ENCODE measurements around the gene EIF4EBP2. TPM values are rescaled to one million over a fixed set of nuclear protein-coding genes. Genes with fewer than 3 reads are reported as not detected.

EIF4EBP2 gene
- total RNA-seq, 1 donor from 2014 or later: 39.7 TPM

- peak overlapping the region; percentile 17 to 30 (median 22) for H3K4me3 ChIP-seq (ENCODE audit: low read length in 3 of 3)
- H3K36me3 ChIP-seq (ENCODE audit: control insufficient read depth in 3 of 3, insufficient read depth in 3 of 3, low read length in 3 of 3): peaks cover 0 to 2% (median 2%) of the 10 kb centered on the region in 3 donors
- no peaks in the 10 kb centered on the region for H3K27me3 ChIP-seq (ENCODE audit: control insufficient read depth in 3 of 3, insufficient read depth in 3 of 3, low read length in 3 of 3)
- H3K4me1 ChIP-seq (ENCODE audit: control insufficient read depth in 3 of 3, insufficient read depth in 3 of 3, low read length in 3 of 3): peaks cover 13 to 19% (median 14%) of the 10 kb centered on the region in 3 donors
- peak overlapping the region; percentile 16 to 70 (median 27) for H3K9ac ChIP-seq (ENCODE audit: low read depth in 1 of 3, low read length in 3 of 3)
- no peaks in the 10 kb centered on the region for H3K9me3 ChIP-seq (ENCODE audit: control insufficient read depth in 3 of 3, low read length in 3 of 3)
- H3K27ac ChIP-seq (ENCODE audit: low read depth, low read length): peak overlapping the region; percentile 60
These were observed 39.8 kb upstream of the EIF4EBP2 start for GRCh38 chr10:70363971-70364771.

DNA sequence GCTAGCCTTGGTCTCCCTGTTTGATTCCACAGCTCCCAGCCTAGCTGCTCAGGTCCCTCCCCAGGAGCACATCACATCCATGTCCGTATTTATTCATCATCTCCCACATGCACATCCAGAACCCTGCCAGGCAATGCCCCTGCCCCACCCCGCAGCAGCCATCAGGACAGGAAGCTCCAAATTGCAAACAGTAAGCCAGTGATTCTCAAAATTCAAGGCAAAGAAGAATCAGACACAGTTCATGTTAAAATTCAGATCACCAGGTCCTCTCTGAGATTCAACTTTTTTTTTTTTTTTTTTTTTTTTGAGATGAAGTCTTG, 39.2 kb upstream of the EIF4EBP2 start:
- Histone ChIP-seq H3K4me1 (ENCODE audit: control insufficient read depth in 3 of 3, insufficient read depth in 3 of 3, low read length in 3 of 3) (peaks cover 13 to 19% (median 14%) of the 10 kb centered on the region in 3 donors), H3K36me3 (ENCODE audit: control insufficient read depth in 3 of 3, insufficient read depth in 3 of 3, low read length in 3 of 3) (peaks cover 0 to 2% (median 2%) of the 10 kb centered on the region in 3 donors), H3K9me3 (ENCODE audit: control insufficient read depth in 3 of 3, low read length in 3 of 3) (no peaks in the 10 kb centered on the region), H3K27ac (ENCODE audit: low read depth, low read length) (no peak overlapping the region), H3K9ac (ENCODE audit: low read depth in 1 of 3, low read length in 3 of 3) (peak overlapping the region in 1 of 3 donors; percentile 70), H3K27me3 (ENCODE audit: control insufficient read depth in 3 of 3, insufficient read depth in 3 of 3, low read length in 3 of 3) (no peaks in the 10 kb centered on the region), H3K4me3 (ENCODE audit: low read length in 3 of 3) (peak overlapping the region in 1 of 3 donors; percentile 30)

DNA sequence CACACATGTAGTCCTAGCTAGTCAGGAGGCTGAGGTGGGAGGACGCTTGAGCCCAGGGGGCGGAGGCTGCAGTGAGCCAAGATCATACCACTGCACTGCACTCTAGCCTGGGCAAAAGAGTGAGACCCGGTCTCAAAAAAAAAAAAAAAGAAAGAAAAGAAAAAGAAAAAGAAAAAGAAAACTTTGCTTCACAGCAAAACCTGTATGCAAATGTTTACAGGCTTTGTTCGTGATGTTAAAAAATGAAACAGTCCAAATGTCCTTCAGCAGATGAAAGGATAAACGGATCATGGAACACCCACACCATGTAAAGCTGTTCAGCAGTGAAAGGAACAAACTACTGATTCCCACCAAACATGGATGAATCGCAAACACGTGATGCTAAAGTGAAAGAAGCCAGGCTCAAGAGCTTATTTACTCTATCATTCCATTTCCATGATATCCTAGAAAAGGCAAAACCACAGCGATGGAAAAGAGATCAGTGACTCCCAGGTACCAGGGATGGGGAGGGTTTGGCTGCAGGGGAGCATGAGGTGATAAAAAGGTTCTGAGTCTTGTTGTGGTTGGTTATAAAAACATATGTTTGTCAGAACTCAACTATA, 36.6 kb upstream of the EIF4EBP2 start:
- H3K36me3 ChIP-seq (ENCODE audit: control insufficient read depth in 3 of 3, insufficient read depth in 3 of 3, low read length in 3 of 3): peaks cover 0 to 5% (median 2%) of the 10 kb centered on the region in 3 donors
- H3K9me3 ChIP-seq (ENCODE audit: control insufficient read depth in 3 of 3, low read length in 3 of 3): no peaks in the 10 kb centered on the region
- H3K27me3 ChIP-seq (ENCODE audit: control insufficient read depth in 3 of 3, insufficient read depth in 3 of 3, low read length in 3 of 3): no peaks in the 10 kb centered on the region
- H3K9ac ChIP-seq (ENCODE audit: low read depth in 1 of 3, low read length in 3 of 3): peak overlapping the region in 1 of 3 donors; percentile 16
- peaks cover 13 to 28% (median 17%) of the 10 kb centered on the region in 3 donors for H3K4me1 ChIP-seq (ENCODE audit: control insufficient read depth in 3 of 3, insufficient read depth in 3 of 3, low read length in 3 of 3)
- H3K4me3 ChIP-seq (ENCODE audit: low read length in 3 of 3): no peak overlapping the region
- no peak overlapping the region for H3K27ac ChIP-seq (ENCODE audit: low read depth, low read length)

- H3K9ac ChIP-seq (ENCODE audit: low read depth in 1 of 3, low read length in 3 of 3): no peak overlapping the region
- H3K27ac ChIP-seq (ENCODE audit: low read depth, low read length): no peak overlapping the region
- no peaks in the 10 kb centered on the region for H3K9me3 ChIP-seq (ENCODE audit: control insufficient read depth in 3 of 3, low read length in 3 of 3)
- H3K27me3 ChIP-seq (ENCODE audit: control insufficient read depth in 3 of 3, insufficient read depth in 3 of 3, low read length in 3 of 3): no peaks in the 10 kb centered on the region
- H3K36me3 ChIP-seq (ENCODE audit: control insufficient read depth in 3 of 3, insufficient read depth in 3 of 3, low read length in 3 of 3): peaks cover 7 to 8% (median 8%) of the 10 kb centered on the region in 3 donors
- no peak overlapping the region for H3K4me3 ChIP-seq (ENCODE audit: low read length in 3 of 3)
- H3K4me1 ChIP-seq (ENCODE audit: control insufficient read depth in 3 of 3, insufficient read depth in 3 of 3, low read length in 3 of 3): peaks cover 7 to 23% (median 15%) of the 10 kb centered on the region in 3 donors
These were observed 35.0 kb upstream of the EIF4EBP2 start for GRCh38 chr10:70368774-70369482.

GRCh38 chr10:70369498-70370018, 34.4 kb upstream of the EIF4EBP2 start:
- H3K4me1 ChIP-seq (ENCODE audit: control insufficient read depth in 3 of 3, insufficient read depth in 3 of 3, low read length in 3 of 3): peaks cover 2 to 17% (median 9%) of the 10 kb centered on the region in 3 donors
- H3K36me3 ChIP-seq (ENCODE audit: control insufficient read depth in 3 of 3, insufficient read depth in 3 of 3, low read length in 3 of 3): peaks cover 9 to 10% (median 9%) of the 10 kb centered on the region in 3 donors
- H3K9me3 ChIP-seq (ENCODE audit: control insufficient read depth in 3 of 3, low read length in 3 of 3): no peaks in the 10 kb centered on the region
- no peak overlapping the region for H3K9ac ChIP-seq (ENCODE audit: low read depth in 1 of 3, low read length in 3 of 3)
- H3K4me3 ChIP-seq (ENCODE audit: low read length in 3 of 3): no peak overlapping the region
- no peak overlapping the region for H3K27ac ChIP-seq (ENCODE audit: low read depth, low read length)
- H3K27me3 ChIP-seq (ENCODE audit: control insufficient read depth in 3 of 3, insufficient read depth in 3 of 3, low read length in 3 of 3): no peaks in the 10 kb centered on the region

GRCh38 chr10:70370766-70371165, 33.2 kb upstream of the EIF4EBP2 start:
- Histone ChIP-seq H3K4me1 (ENCODE audit: control insufficient read depth in 3 of 3, insufficient read depth in 3 of 3, low read length in 3 of 3) (peaks cover 0 to 21% (median 7%) of the 10 kb centered on the region in 3 donors), H3K27me3 (ENCODE audit: control insufficient read depth in 3 of 3, insufficient read depth in 3 of 3, low read length in 3 of 3) (no peaks in the 10 kb centered on the region), H3K36me3 (ENCODE audit: control insufficient read depth in 3 of 3, insufficient read depth in 3 of 3, low read length in 3 of 3) (peaks cover 16 to 21% (median 20%) of the 10 kb centered on the region in 3 donors), H3K4me3 (ENCODE audit: low read length in 3 of 3) (no peak overlapping the region), H3K9me3 (ENCODE audit: control insufficient read depth in 3 of 3, low read length in 3 of 3) (no peaks in the 10 kb centered on the region), H3K9ac (ENCODE audit: low read depth in 1 of 3, low read length in 3 of 3) (no peak overlapping the region), H3K27ac (ENCODE audit: low read depth, low read length) (peak overlapping the region; percentile 12)

GRCh38 chr10:70371846-70372245, 32.1 kb upstream of the EIF4EBP2 start:
- Histone ChIP-seq H3K9ac (ENCODE audit: low read depth in 1 of 3, low read length in 3 of 3) (peak overlapping the region in 1 of 3 donors; percentile 25), H3K4me3 (ENCODE audit: low read length in 3 of 3) (no peak overlapping the region), H3K9me3 (ENCODE audit: control insufficient read depth in 3 of 3, low read length in 3 of 3) (no peaks in the 10 kb centered on the region), H3K36me3 (ENCODE audit: control insufficient read depth in 3 of 3, insufficient read depth in 3 of 3, low read length in 3 of 3) (peaks cover 17 to 26% (median 20%) of the 10 kb centered on the region in 3 donors), H3K27ac (ENCODE audit: low read depth, low read length) (no peak overlapping the region), H3K27me3 (ENCODE audit: control insufficient read depth in 3 of 3, insufficient read depth in 3 of 3, low read length in 3 of 3) (no peaks in the 10 kb centered on the region), H3K4me1 (ENCODE audit: control insufficient read depth in 3 of 3, insufficient read depth in 3 of 3, low read length in 3 of 3) (peaks cover 3 to 32% (median 14%) of the 10 kb centered on the region in 3 donors)

- Histone ChIP-seq H3K4me1 (ENCODE audit: control insufficient read depth in 3 of 3, insufficient read depth in 3 of 3, low read length in 3 of 3) (peaks cover 29 to 54% (median 41%) of the 10 kb centered on the region in 3 donors), H3K4me3 (ENCODE audit: low read length in 3 of 3) (no peak overlapping the region), H3K27ac (ENCODE audit: low read depth, low read length) (no peak overlapping the region), H3K27me3 (ENCODE audit: control insufficient read depth in 3 of 3, insufficient read depth in 3 of 3, low read length in 3 of 3) (no peaks in the 10 kb centered on the region), H3K36me3 (ENCODE audit: control insufficient read depth in 3 of 3, insufficient read depth in 3 of 3, low read length in 3 of 3) (peaks cover 17 to 28% (median 20%) of the 10 kb centered on the region in 3 donors), H3K9ac (ENCODE audit: low read depth in 1 of 3, low read length in 3 of 3) (peak overlapping the region in 1 of 3 donors; percentile 16), H3K9me3 (ENCODE audit: control insufficient read depth in 3 of 3, low read length in 3 of 3) (peaks cover 0 to 2% (median 0%) of the 10 kb centered on the region in 3 donors)
These were observed 28.9 kb upstream of the EIF4EBP2 start for GRCh38 chr10:70374775-70375614.

All from skeletal muscle tissue (tissue), 4 donors.